ENCODE results near the gene EMILIN3.

The EMILIN3 gene

DNA sequence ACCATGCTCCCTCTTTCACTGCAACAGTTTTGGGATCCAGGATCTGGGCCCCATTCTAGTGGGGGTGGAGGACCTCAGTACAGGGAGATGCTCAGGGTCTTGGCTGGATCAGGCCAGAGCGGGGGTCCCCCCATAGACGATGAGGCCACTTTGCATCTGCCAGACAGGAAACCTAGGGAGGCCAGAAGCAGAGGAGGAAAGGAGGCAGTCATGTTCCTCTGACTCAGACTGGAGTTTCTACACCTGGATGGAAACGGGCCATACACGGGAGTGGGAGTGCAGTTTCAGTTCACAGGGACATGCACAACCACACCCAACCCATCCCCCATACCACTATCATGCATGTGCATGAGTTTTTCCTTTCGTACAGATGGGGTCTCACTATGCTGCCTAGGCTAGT, 3.6 kb upstream of the EMILIN3 start:
- Histone ChIP-seq H3K9me3 (no peaks in the 10 kb centered on the region), H3K4me3 (ENCODE audit: low read depth, low read length) (no peak overlapping the region), H3K36me3 (no peaks in the 10 kb centered on the region), H3K4me1 (peaks cover 17% of the 10 kb centered on the region), H3K27me3 (peaks cover 24% of the 10 kb centered on the region)
- no peak for DNase-seq
- TF ChIP-seq, protein P1, sequence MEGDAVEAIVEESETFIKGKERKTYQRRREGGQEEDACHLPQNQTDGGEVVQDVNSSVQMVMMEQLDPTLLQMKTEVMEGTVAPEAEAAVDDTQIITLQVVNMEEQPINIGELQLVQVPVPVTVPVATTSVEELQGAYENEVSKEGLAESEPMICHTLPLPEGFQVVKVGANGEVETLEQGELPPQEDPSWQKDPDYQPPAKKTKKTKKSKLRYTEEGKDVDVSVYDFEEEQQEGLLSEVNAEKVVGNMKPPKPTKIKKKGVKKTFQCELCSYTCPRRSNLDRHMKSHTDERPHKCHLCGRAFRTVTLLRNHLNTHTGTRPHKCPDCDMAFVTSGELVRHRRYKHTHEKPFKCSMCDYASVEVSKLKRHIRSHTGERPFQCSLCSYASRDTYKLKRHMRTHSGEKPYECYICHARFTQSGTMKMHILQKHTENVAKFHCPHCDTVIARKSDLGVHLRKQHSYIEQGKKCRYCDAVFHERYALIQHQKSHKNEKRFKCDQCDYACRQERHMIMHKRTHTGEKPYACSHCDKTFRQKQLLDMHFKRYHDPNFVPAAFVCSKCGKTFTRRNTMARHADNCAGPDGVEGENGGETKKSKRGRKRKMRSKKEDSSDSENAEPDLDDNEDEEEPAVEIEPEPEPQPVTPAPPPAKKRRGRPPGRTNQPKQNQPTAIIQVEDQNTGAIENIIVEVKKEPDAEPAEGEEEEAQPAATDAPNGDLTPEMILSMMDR (IDR thresholded peaks at IDR 0.05; ENCODE audit: low read depth, low read length) = no peak

DNA sequence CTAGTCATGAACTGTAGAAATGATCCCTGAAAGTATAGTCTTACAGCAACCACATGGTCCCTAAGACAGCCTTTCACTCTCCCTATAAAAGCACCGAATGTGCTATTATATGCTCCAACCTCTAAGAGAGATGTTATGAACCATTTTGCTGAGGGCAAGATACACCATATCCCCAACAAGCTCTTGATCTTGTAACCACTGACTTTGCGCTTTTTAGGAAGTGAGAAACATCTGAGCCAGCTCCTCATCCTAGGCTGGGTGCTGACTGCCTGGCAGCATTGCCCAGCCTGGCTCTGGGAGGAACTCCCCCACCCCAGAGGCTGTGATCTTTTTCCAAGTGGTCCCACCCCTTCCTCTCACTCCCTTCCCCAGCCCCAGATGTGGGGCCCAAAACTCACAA, 3.1 kb upstream of the EMILIN3 start:
- H3K27me3 ChIP-seq = peaks cover 26% of the 10 kb centered on the region
- no peaks in the 10 kb centered on the region for H3K9me3 ChIP-seq
- H3K36me3 ChIP-seq = no peaks in the 10 kb centered on the region
- no peak for DNase-seq
- H3K4me1 ChIP-seq = peaks cover 16% of the 10 kb centered on the region
- TF ChIP-seq, protein P1 (IDR thresholded peaks at IDR 0.05; ENCODE audit: low read depth, low read length) = no peak
- no peak overlapping the region for H3K4me3 ChIP-seq (ENCODE audit: low read depth, low read length)

DNA sequence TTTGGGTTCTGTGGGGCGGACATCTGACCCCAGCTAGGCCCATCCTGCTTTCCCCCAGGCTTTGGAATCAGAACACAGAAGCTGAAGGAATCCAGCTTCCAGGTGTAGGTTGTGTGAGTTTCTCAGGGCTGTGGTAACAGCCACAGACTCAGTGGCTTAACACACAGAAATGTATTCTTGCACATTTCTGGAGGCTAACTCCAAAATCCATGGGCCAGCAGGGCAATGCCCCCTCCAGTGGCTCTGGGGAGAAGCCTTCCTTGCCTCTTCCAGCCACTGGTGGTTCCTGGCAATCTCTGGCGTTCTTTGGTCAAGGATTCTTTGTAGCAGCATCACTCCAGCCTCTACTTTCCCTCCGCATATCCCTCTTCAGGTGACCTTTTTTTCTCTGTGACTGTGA, 1.3 kb upstream of the EMILIN3 start:
- H3K27me3 ChIP-seq = peaks cover 26% of the 10 kb centered on the region
- no peaks in the 10 kb centered on the region for H3K4me1 ChIP-seq
- H3K9me3 ChIP-seq = no peaks in the 10 kb centered on the region
- TF ChIP-seq, protein P1 (IDR thresholded peaks at IDR 0.05; ENCODE audit: low read depth, low read length) = no peak
- H3K4me3 ChIP-seq (ENCODE audit: low read depth, low read length) = no peak overlapping the region
- no peak for DNase-seq
- H3K36me3 ChIP-seq = no peaks in the 10 kb centered on the region

DNA sequence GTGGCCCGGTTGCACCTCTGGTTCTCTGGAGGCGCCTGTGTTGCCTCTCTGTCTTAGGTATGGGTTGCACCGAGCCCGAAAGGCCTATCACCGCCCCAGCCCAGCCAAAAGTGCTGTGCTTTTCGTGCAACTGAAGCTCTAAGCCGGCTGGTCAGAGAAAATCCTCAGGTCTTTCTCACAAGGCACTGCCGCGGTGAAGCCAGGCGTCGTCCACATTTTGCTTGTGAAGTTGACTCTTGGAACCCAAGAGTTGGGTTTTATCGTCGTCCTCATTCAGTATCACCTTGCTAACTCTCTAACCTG, 726 bp upstream of the EMILIN3 start:
- Histone ChIP-seq H3K9me3 (no peaks in the 10 kb centered on the region), H3K4me3 (ENCODE audit: low read depth, low read length) (no peak overlapping the region), H3K27me3 (peaks cover 26% of the 10 kb centered on the region), H3K36me3 (no peaks in the 10 kb centered on the region), H3K4me1 (peaks cover 5% of the 10 kb centered on the region; the same call in 1 of the 2 replicates)
- TF ChIP-seq, protein P1 (IDR thresholded peaks at IDR 0.05; ENCODE audit: low read depth, low read length) = no peak
- DNase-seq = no peak

DNA sequence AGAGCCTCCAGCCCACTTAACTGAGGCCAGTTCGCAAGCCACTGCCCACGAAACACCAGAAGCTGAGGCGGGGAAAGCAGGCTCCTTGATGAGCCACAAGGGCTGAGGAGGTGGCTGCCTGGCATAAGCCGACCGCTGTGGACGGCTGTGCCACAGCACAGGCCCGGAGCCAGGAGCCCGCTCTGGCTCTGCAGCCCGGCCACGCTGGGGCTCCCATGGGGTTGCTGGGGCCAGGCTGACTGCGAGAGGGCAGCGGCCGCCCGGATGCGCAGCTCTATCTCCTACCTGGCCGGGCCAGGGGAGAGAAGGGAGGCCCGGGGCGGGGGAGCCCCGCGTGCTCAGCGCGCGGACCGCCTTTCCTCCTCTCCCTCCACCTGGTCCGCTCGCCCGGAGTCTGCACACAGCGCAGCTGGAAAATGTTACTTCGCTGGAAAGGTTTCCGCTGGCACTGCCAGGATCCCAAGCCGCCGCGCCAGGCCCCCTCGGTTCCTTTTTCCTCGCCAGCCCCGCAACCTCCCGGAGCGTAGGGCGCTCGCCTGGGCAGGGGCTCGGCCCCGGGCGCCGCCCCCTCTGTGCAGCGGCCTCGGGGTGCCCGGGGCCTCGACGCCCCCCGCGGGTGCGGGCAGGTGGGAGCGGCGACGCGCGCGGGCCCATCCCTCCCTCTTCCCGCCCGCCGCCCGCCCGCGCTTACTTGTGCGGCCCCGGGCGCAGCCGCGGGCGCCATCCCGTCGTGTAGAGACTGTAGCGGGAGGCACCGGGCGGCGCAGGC, 657 bp downstream of the EMILIN3 start:
- no peaks in the 10 kb centered on the region for H3K36me3 ChIP-seq
- H3K9me3 ChIP-seq = no peaks in the 10 kb centered on the region
- TF ChIP-seq, protein P1 (IDR thresholded peaks at IDR 0.05; ENCODE audit: low read depth, low read length) = no peak
- peaks cover 9% of the 10 kb centered on the region; the same call in 1 of the 2 replicates for H3K4me1 ChIP-seq
- peaks cover 26% of the 10 kb centered on the region for H3K27me3 ChIP-seq
- H3K4me3 ChIP-seq (ENCODE audit: low read depth, low read length) = peak overlapping the region; percentile 34
- no peak for DNase-seq

DNA sequence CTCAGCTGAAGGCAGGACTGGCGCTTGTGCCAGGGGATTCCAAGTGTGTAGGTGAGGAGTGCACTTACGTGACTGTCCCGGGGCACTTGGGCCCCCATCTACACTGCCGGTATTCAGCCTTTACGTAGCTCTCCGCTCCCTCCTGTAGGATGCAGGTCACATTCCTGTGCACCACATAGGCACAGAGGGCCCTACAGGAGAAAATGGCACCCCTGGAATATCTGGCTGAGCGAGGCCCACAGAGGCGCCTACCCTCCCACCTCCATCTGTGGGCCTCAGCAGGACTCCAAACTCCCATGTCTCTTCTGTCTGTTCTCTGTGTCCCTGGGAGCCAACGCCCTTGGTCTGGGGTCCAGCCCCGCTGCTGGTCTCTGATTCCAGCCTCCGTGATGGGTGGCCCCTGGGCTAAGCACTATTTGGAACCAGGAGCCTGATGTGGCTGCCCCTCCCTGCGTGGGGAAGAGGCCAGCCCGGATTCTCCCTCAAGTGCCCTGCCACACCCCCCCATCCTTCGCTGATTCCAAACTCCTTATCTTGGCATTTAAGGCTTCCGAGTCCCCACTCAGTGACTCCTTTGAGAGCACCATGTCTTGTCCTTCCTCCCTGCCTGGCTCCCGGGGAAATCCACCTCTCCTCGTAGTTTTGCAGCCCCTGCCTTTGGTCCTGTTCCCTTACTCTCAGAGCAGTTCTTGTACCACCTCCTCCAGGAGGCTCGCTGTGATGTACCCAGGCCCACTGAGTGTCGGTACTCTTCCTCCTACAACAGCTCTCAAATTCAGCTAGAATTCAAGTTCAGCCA, 1.5 kb downstream of the EMILIN3 start:
- peaks cover 26% of the 10 kb centered on the region for H3K27me3 ChIP-seq
- no peaks in the 10 kb centered on the region for H3K9me3 ChIP-seq
- no peak for DNase-seq
- no peaks in the 10 kb centered on the region for H3K36me3 ChIP-seq
- H3K4me3 ChIP-seq (ENCODE audit: low read depth, low read length) = no peak overlapping the region
- TF ChIP-seq, protein P1 (IDR thresholded peaks at IDR 0.05; ENCODE audit: low read depth, low read length) = no peak
- peaks cover 9% of the 10 kb centered on the region; the same call in 1 of the 2 replicates for H3K4me1 ChIP-seq

All from BE2C (cell line).